Adrenal gland (tissue), 5 donors: ENCODE data around the gene SRGAP1.
"Not testable (repeated sequence)": the region's sequence is repeated elsewhere in the genome, so short reads cannot be mapped to it uniquely, and the experiment has no call there.

Experiments
- POLR2A ChIP-seq, 2 donors: fragments of 450-650 bp; IDR thresholded peaks; one replicate each; pipeline ENCODE4 v1.6.1; 2017; ENCODE audit warnings: antibody characterized with exemption in 2 of 2, mild to moderate bottlenecking in 2 of 2, moderate library complexity in 1 of 2
- TF ChIP-seq, protein P1 (sequence below), 6 experiments: fragments of 450-650 bp in 4 of 6; fragments of 200-600 bp in 2 of 6; sonication (generic) in 1 of 6; IDR thresholded peaks; 1 replicate in 5 of 6; 2 replicates in 1 of 6; pipeline versions ENCODE4 v1.5.1 to v1.8.0; 2016 to 2021; ENCODE audit warnings: antibody characterized with exemption in 6 of 6, mild to moderate bottlenecking in 2 of 6, moderate library complexity in 1 of 6
- donor health status: DM: no; HTN: no; CAD: no.

DNA sequence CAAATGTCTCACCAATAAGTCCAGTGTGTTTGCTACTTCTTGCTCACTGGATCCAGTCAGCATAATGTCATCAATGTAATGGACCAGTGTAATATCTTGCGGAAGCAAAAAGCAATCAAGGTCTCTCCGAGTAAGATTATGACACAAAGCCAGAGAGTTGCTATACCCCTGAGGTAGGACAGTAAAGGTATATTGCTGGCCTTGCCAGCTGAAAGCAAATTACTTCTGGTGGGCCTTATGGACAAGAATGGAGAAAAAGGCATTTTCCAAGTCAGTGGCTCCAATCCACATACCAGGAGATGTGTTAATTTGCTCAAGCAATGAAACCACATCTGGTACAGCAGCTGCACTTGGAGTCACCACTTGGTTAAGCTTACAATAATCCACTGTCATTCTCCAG, 288.2 kb downstream of the SRGAP1 start:
- TF ChIP-seq, protein P1, sequence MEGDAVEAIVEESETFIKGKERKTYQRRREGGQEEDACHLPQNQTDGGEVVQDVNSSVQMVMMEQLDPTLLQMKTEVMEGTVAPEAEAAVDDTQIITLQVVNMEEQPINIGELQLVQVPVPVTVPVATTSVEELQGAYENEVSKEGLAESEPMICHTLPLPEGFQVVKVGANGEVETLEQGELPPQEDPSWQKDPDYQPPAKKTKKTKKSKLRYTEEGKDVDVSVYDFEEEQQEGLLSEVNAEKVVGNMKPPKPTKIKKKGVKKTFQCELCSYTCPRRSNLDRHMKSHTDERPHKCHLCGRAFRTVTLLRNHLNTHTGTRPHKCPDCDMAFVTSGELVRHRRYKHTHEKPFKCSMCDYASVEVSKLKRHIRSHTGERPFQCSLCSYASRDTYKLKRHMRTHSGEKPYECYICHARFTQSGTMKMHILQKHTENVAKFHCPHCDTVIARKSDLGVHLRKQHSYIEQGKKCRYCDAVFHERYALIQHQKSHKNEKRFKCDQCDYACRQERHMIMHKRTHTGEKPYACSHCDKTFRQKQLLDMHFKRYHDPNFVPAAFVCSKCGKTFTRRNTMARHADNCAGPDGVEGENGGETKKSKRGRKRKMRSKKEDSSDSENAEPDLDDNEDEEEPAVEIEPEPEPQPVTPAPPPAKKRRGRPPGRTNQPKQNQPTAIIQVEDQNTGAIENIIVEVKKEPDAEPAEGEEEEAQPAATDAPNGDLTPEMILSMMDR (IDR thresholded peaks at IDR 0.05), result not testable (repeated sequence)
- TF ChIP-seq POLR2A (IDR thresholded peaks at IDR 0.05), result not testable (repeated sequence)
